ENCODE results near the gene SAXO2.
"Not testable (repeated sequence)": the region's sequence is repeated elsewhere in the genome, so short reads cannot be mapped to it uniquely, and the experiment has no call there.

Gene SAXO2

DNA sequence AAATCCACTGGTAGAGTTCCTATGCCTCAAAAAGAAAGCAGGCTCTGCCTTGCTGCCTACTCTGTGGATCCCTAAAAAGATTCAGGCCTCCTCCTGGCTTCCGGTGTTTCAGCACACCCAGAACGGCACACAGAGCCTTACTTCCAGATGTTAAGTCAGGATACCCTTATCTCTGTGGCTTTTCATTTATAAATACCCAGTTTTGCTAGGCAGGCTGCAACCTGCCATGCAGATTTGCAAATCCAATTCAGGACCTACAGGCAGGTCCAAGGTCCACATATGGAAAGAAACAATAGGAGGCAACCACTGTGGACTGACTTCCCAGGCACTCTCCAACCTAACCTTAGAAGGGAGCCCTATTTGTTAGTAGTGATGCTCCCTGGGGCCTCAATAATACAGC is 30.8 kb upstream of the SAXO2 start:
- DNase-seq (ENCODE audit: low spot score) (no peak), ATAC-seq (ENCODE audit: low read depth) (no peak)
- Histone ChIP-seq H3K27ac (ENCODE audit: poor library complexity, severe bottlenecking) (no peak overlapping the region), H3K36me3 (ENCODE audit: low read depth) (peaks cover 37% of the 10 kb centered on the region), H3K9me3 (ENCODE audit: severe bottlenecking) (no peaks in the 10 kb centered on the region), H3K27me3 (ENCODE audit: insufficient read depth, poor library complexity, severe bottlenecking) (no peaks in the 10 kb centered on the region), H3K4me1 (ENCODE audit: insufficient read depth, poor library complexity, severe bottlenecking) (no peaks in the 10 kb centered on the region), H3K4me3 (ENCODE audit: severe bottlenecking) (no peak overlapping the region)
- TF ChIP-seq, protein P1, sequence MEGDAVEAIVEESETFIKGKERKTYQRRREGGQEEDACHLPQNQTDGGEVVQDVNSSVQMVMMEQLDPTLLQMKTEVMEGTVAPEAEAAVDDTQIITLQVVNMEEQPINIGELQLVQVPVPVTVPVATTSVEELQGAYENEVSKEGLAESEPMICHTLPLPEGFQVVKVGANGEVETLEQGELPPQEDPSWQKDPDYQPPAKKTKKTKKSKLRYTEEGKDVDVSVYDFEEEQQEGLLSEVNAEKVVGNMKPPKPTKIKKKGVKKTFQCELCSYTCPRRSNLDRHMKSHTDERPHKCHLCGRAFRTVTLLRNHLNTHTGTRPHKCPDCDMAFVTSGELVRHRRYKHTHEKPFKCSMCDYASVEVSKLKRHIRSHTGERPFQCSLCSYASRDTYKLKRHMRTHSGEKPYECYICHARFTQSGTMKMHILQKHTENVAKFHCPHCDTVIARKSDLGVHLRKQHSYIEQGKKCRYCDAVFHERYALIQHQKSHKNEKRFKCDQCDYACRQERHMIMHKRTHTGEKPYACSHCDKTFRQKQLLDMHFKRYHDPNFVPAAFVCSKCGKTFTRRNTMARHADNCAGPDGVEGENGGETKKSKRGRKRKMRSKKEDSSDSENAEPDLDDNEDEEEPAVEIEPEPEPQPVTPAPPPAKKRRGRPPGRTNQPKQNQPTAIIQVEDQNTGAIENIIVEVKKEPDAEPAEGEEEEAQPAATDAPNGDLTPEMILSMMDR (IDR thresholded peaks at IDR 0.05; ENCODE audit: poor library complexity, severe bottlenecking), result no peak

DNA sequence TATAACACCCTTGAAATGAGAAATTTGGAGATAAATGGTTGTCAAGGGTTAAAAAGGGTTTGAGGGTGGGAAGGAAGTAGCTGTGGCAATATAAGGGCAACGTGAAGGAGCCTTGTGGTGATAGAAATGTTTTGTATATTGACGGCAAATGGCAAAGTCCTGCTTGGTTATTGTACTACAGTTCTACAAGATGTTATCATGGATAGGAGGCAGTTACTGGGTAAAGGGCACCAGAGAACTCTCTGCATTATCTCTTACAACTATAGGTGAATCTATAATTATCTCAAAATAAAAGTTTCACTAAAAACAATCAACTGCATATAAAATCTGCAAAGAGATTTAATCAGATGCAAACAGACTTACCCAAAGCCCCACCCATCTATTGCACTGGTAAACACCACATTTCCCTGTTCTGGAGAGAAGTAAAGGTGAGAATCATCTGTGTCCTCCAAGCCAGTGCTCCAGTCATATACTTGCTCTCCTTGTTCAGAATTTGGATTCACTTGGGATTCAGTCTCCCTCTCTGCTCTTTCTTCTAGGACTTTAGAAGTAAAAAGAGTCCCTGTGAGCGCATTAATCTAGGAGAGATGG is 24.6 kb upstream of the SAXO2 start:
- not testable (repeated sequence) for H3K27me3 ChIP-seq (ENCODE audit: insufficient read depth, poor library complexity, severe bottlenecking); H3K27ac ChIP-seq (ENCODE audit: poor library complexity, severe bottlenecking); ATAC-seq (ENCODE audit: low read depth); H3K4me1 ChIP-seq (ENCODE audit: insufficient read depth, poor library complexity, severe bottlenecking); H3K9me3 ChIP-seq (ENCODE audit: severe bottlenecking); DNase-seq (ENCODE audit: low spot score); H3K4me3 ChIP-seq (ENCODE audit: severe bottlenecking)
- H3K36me3 ChIP-seq (ENCODE audit: low read depth), result peaks cover 35% of the 10 kb centered on the region

DNA sequence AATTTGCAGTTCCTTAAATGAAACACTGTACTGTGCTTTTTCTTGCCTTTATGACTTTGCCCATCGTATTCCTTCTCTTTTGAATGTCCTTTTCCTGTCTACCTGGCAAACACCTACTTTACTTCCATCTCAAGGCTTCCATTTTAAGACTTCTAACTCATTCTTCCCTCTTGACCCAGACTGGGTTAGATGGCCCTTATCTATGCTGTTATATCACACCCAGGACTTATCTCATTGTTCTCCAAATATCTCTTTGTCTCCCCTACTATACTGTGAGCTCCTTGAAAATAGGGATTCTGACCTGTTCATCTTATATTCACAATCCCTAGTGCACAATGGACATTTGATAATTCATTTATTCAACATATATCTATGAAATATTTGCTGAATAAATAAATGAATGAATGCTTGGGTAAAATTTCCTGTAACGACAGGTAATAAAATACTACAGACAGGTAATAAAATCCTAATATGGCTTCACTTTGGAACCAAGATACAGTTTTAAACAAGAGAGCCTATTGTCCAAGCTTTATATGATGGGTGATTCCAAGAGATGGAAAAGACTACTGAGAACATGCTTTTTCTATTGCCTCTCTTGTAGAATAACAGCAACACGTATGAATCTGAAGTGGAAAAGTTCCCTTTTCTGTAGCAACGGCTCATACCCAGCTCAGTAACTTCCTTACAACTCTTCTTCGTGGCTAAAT is 22.8 kb upstream of the SAXO2 start:
- DNase-seq (ENCODE audit: low spot score) (no peak), ATAC-seq (ENCODE audit: low read depth) (no peak)
- H3K4me3 ChIP-seq (ENCODE audit: severe bottlenecking), result no peak overlapping the region
- no peaks in the 10 kb centered on the region for H3K9me3 ChIP-seq (ENCODE audit: severe bottlenecking)
- peaks cover 39% of the 10 kb centered on the region for H3K36me3 ChIP-seq (ENCODE audit: low read depth)
- peaks cover 4% of the 10 kb centered on the region for H3K4me1 ChIP-seq (ENCODE audit: insufficient read depth, poor library complexity, severe bottlenecking)
- H3K27ac ChIP-seq (ENCODE audit: poor library complexity, severe bottlenecking), result no peak overlapping the region
- TF ChIP-seq, protein P1 (IDR thresholded peaks at IDR 0.05; ENCODE audit: poor library complexity, severe bottlenecking), result no peak
- no peaks in the 10 kb centered on the region for H3K27me3 ChIP-seq (ENCODE audit: insufficient read depth, poor library complexity, severe bottlenecking)

DNA sequence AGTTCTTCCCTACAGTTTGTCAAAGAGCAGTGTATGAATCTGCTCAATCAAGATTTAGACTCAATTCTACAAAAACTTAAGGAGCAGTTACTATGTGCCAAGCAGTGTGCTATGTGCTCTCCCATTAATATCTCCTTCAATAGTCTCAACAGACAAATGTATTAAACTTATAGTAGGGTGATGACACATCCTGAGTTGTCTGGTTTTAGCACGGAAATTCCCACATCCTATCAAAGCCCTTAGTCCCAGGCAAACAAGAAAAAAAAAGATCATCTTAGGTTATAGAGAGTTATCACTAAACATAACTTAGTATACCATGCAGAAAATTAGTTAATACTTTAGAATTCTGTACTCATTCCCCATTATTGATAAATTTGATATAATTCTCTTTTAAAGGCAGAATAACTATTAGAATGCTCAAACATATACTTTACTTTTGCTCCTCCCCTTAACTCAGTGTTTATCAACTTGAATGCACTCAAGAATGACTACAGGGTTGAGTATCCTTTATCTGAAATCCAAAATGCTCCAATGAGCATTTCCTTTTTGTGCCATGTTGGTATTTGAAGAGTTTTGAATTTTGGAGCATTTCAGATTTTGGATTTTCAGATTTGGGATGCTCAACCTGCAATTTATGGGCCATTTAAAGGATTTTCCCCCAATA is 20.6 kb upstream of the SAXO2 start:
- not testable (repeated sequence) for DNase-seq (ENCODE audit: low spot score); H3K4me3 ChIP-seq (ENCODE audit: severe bottlenecking); H3K27ac ChIP-seq (ENCODE audit: poor library complexity, severe bottlenecking); H3K9me3 ChIP-seq (ENCODE audit: severe bottlenecking); H3K27me3 ChIP-seq (ENCODE audit: insufficient read depth, poor library complexity, severe bottlenecking); H3K4me1 ChIP-seq (ENCODE audit: insufficient read depth, poor library complexity, severe bottlenecking)
- peaks cover 39% of the 10 kb centered on the region for H3K36me3 ChIP-seq (ENCODE audit: low read depth)
- peak; percentile 85; the same call in 2 of the 3 replicates for ATAC-seq (ENCODE audit: low read depth)

DNA sequence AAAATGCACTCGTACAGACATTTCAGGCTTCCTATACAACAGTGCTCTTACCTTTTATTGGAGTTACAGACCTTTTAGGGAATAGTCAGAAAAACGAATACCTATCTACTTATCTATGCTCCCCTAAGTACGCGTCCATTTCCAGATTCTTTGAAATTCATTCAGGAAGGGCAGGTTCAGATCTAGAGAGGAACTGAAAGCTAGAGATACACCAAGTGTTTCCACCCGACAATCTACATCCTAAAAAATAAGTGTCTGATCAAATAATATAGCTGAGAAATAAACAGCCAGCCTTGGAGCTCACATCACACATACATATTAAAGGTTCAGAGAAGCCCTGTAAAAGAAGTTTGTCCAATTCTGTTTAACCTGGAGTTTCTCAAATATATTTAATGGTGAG is 19.0 kb upstream of the SAXO2 start:
- peaks cover 36% of the 10 kb centered on the region for H3K36me3 ChIP-seq (ENCODE audit: low read depth)

DNA sequence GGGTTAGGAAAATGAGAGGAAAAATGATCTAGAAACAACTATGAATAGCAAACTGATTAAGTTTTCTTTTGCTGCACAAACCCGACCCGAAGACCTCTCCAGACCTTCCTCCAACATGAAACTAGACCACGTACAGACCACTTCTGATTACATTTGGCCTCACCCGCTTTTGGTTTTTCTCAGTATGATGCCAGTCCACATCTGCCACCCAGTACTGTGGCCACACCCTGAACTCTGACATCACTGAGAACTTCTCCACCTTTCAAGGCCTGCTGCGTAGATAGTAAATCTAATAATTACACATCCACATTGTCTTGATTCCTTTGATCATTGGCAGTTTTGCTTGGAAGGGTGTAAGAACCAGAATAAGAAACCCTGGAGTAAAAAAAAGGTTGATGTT is 16.7 kb upstream of the SAXO2 start:
- H3K36me3 ChIP-seq (ENCODE audit: low read depth), result peaks cover 30% of the 10 kb centered on the region
- not testable (repeated sequence) for ATAC-seq (ENCODE audit: low read depth); DNase-seq (ENCODE audit: low spot score); H3K4me3 ChIP-seq (ENCODE audit: severe bottlenecking); H3K9me3 ChIP-seq (ENCODE audit: severe bottlenecking); H3K27ac ChIP-seq (ENCODE audit: poor library complexity, severe bottlenecking); H3K27me3 ChIP-seq (ENCODE audit: insufficient read depth, poor library complexity, severe bottlenecking); H3K4me1 ChIP-seq (ENCODE audit: insufficient read depth, poor library complexity, severe bottlenecking)

More for the DNA sequence above, 19.0 kb upstream of the SAXO2 start:
- ATAC-seq (ENCODE audit: low read depth); H3K9me3 ChIP-seq (ENCODE audit: severe bottlenecking); H3K27me3 ChIP-seq (ENCODE audit: insufficient read depth, poor library complexity, severe bottlenecking); H3K27ac ChIP-seq (ENCODE audit: poor library complexity, severe bottlenecking); DNase-seq (ENCODE audit: low spot score); H3K4me3 ChIP-seq (ENCODE audit: severe bottlenecking); H3K4me1 ChIP-seq (ENCODE audit: insufficient read depth, poor library complexity, severe bottlenecking): not testable (repeated sequence)

DNA sequence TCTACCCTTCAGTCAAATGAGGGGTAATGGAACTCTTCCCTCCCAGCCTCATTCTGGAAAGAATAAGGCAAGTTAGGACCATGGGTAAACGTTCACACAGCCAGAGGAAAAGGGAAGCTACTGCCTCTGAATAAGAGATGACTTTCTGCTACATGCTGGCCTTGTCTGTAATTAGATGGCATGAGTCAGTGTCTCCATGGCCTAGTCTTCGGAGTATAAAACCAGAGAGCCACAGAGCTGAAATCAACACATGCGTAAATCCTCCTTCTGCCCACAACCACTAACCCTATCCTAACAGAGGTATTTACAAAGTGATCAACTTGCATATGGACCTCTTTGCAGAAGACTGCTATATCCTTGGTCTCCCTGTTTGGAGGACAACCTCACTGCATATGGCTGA is 14.4 kb upstream of the SAXO2 start:
- DNase-seq (ENCODE audit: low spot score); H3K4me1 ChIP-seq (ENCODE audit: insufficient read depth, poor library complexity, severe bottlenecking); H3K9me3 ChIP-seq (ENCODE audit: severe bottlenecking); ATAC-seq (ENCODE audit: low read depth); H3K27me3 ChIP-seq (ENCODE audit: insufficient read depth, poor library complexity, severe bottlenecking); H3K4me3 ChIP-seq (ENCODE audit: severe bottlenecking); H3K27ac ChIP-seq (ENCODE audit: poor library complexity, severe bottlenecking): not testable (repeated sequence)
- H3K36me3 ChIP-seq (ENCODE audit: low read depth), result peaks cover 40% of the 10 kb centered on the region

DNA sequence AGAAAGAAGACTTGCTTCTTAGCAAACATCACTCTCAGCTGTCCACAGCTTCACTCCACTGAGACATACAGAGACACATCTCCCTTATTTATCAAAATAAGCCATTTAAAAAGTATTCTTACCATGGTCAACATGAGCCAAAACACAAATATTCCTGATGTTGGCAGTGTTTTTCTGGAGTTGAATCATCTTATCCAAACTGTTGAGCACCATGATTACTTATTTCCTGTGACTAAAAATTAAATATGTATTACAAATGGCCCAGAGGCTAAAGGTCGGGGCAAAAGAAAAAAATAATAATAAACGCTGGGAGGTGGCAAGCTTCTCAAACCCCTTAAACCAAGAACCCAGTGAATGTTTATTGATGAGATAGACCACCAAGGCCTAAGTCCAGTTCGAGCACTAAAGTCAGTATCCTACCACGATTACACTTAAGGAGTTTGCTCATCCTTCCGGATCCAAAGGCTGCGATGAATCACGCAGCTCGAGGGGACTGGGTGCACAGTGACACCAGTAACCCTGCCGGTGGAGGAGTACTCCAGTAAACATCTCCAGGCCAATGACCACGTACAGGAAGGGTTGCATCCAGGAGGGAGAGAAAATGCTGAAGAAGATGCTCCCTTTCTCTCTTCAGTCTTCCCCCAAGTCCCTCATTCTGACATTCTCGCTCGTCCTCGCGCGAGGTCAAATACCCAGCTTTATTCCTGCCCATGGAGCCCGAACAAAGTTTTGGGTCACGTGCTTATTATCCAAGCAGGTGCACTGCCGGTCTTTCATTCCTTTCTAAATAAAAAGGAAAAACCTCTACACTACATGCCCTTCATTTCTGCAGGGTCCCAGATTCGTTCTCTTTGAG is 824 bp upstream of the SAXO2 start:
- not testable (repeated sequence) for H3K27me3 ChIP-seq (ENCODE audit: insufficient read depth, poor library complexity, severe bottlenecking); H3K9me3 ChIP-seq (ENCODE audit: severe bottlenecking)
- Histone ChIP-seq H3K36me3 (ENCODE audit: low read depth) (peaks cover 43% of the 10 kb centered on the region), H3K4me1 (ENCODE audit: insufficient read depth, poor library complexity, severe bottlenecking) (peaks cover 19% of the 10 kb centered on the region), H3K27ac (ENCODE audit: poor library complexity, severe bottlenecking) (peak overlapping the region; percentile 75), H3K4me3 (ENCODE audit: severe bottlenecking) (peak overlapping the region; percentile 71)
- peak; percentile 68 for ATAC-seq (ENCODE audit: low read depth)
- peak; percentile 73 for DNase-seq (ENCODE audit: low spot score)

Data from RWPE2 (cell line).